Gastroesophageal sphincter (tissue), 3 donors: ENCODE results near the gene GPR52.

Experiments
- CTCF ChIP-seq, 4 experiments: fragments of 200-600 bp in 2 of 4; fragments of 450-650 bp in 2 of 4; sonication (generic) in 1 of 4; IDR thresholded peaks; one replicate each; pipeline ENCODE4 v1.5.1; 2017 to 2019; ENCODE audit warnings: antibody characterized with exemption in 4 of 4, mild to moderate bottlenecking in 2 of 4, moderate library complexity in 2 of 4
- EP300 ChIP-seq: sonication (generic); formaldehyde crosslinking; IDR thresholded peaks from one replicate; pipeline ENCODE4 v1.6.1; 2017; ENCODE audit warnings: antibody characterized with exemption, mild to moderate bottlenecking
- POLR2A ChIP-seq, 2 donors: fragments of 450-650 bp; IDR thresholded peaks; one replicate each; pipeline ENCODE4 v1.6.1; 2017; ENCODE audit warnings: antibody characterized with exemption in 2 of 2, mild to moderate bottlenecking in 2 of 2, moderate library complexity in 1 of 2
- POLR2AphosphoS5 ChIP-seq: sonication (generic); formaldehyde crosslinking; IDR thresholded peaks from one replicate; pipeline ENCODE4 v1.6.1; 2017; ENCODE audit warnings: antibody characterized with exemption

- TF ChIP-seq CTCF (IDR thresholded peaks at IDR 0.05) (no peak), EP300 (no peak), POLR2A (IDR thresholded peaks at IDR 0.05) (no peak), POLR2AphosphoS5 (no peak)
Observed at GRCh38 chr1:174414203-174414602, 33.6 kb upstream of the GPR52 start.
